Forelimb muscle (tissue), 1 donor: ENCODE measurements around the gene MOB3B. TPM values are rescaled to one million over a fixed set of nuclear protein-coding genes. Genes with fewer than 3 reads are reported as not detected.

Experiments
- DNase-seq: peaks from one replicate; pipeline ENCODE4 v3.0.0-alpha.2; 2013; ENCODE audit warnings: low read depth
- polyA plus RNA-seq: library from polyadenylated mRNA; unstranded; fragments of 120-200 nt; gene quantifications from one replicate; pipeline ENCODE4 v1.2.1, GENCODE V29; 2013; ENCODE audit not compliant: insufficient read length

The MOB3B gene
- polyA plus RNA-seq, 1 donor = 2.0 TPM

- DNase-seq = no peak
These were observed 161.7 kb downstream of the MOB3B start for GRCh38 chr9:27367921-27368315.

GRCh38 chr9:27367175-27367798 lies 162.3 kb downstream of the MOB3B start:
- no peak for DNase-seq

GRCh38 chr9:27365707-27366376 lies 163.8 kb downstream of the MOB3B start:
- DNase-seq = no peak

- DNase-seq = no peak
These were observed 167.0 kb downstream of the MOB3B start for GRCh38 chr9:27362447-27363210.

- no peak for DNase-seq
These were observed 168.1 kb downstream of the MOB3B start for GRCh38 chr9:27361492-27361891.

GRCh38 chr9:27359763-27360162 lies 169.9 kb downstream of the MOB3B start:
- no peak for DNase-seq

- DNase-seq = no peak
These were observed 171.6 kb downstream of the MOB3B start for GRCh38 chr9:27358007-27358406.

- DNase-seq = no peak
These were observed 173.2 kb downstream of the MOB3B start for GRCh38 chr9:27356446-27356845.

- no peak for DNase-seq
These were observed 174.4 kb downstream of the MOB3B start for GRCh38 chr9:27355166-27355565.

- no peak for DNase-seq
These were observed 176.0 kb downstream of the MOB3B start for GRCh38 chr9:27353474-27354229.

GRCh38 chr9:27353166-27353473 lies 176.5 kb downstream of the MOB3B start:
- no peak for DNase-seq

- no peak for DNase-seq
These were observed 177.0 kb downstream of the MOB3B start for GRCh38 chr9:27352457-27353165.

GRCh38 chr9:27351438-27351837 lies 178.2 kb downstream of the MOB3B start:
- no peak for DNase-seq

- no peak for DNase-seq
These were observed 179.1 kb downstream of the MOB3B start for GRCh38 chr9:27350382-27350976.

- no peak for DNase-seq
These were observed 179.9 kb downstream of the MOB3B start for GRCh38 chr9:27349698-27350080.

GRCh38 chr9:27348785-27349697 lies 180.6 kb downstream of the MOB3B start:
- no peak for DNase-seq

GRCh38 chr9:27347889-27348288 lies 181.7 kb downstream of the MOB3B start:
- DNase-seq = no peak

- DNase-seq = no peak
These were observed 184.8 kb downstream of the MOB3B start for GRCh38 chr9:27344776-27345175.

- DNase-seq = no peak
These were observed 187.9 kb downstream of the MOB3B start for GRCh38 chr9:27341545-27342294.
